Measurements from ENCODE around the gene HEBP2. TPM values are rescaled to one million over a fixed set of nuclear protein-coding genes. Genes with fewer than 3 reads are reported as not detected.

The HEBP2 gene
- total and polyA plus RNA-seq, 2 of the 13 experiments (the other 11 are each of a cell fraction or from before 2014, with no cell fraction given), result 16.0 to 72.8 TPM

DNA sequence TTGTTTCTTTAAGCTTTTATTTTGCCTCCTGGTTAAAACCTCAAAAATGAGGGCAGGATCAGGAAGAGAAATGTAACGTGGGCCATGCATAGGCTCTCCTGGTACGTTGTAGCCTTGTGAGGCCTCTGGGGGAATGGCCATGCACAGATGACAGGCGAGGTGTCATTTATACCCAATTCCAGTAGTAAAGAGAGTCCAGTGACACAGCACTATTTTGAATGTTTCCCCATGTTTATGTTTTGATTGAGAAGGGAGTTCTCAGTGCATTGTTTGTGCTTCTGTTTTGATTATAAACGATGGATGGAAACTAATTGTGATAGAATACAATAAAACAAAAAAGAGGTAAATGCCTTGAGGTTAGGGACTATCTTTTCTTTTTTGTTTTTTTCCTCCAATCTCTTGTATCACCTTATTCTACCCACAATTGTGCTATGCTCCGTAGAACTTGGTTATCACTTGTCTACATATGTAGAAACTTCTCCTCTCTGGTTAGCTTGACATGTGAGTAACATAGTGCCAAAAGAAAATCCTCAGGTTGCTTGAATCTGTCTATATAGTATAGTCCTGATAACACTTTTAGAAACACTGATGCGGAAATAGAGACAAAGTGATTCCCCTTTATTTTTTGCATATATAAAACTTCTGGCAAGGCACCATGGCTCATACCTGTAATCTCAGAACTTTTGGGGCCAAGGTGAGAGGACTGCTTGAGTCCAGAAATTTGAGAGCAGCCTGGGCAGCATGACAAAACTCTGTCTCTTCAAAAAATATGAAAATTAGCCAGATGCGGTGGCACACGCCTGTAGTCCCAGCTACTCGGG is 33.2 kb upstream of the HEBP2 start:
- Histone ChIP-seq H3K79me2 (ENCODE audit: insufficient read depth, low read length) (no peaks in the 10 kb centered on the region), H3K9me3 (ENCODE audit: low read length) (no peaks in the 10 kb centered on the region), H3K27me3 (ENCODE audit: control insufficient read depth in 1 of 2, insufficient read depth in 2 of 2, low read length in 2 of 2) (no peaks in the 10 kb centered on the region), H3K4me1 (ENCODE audit: insufficient read depth, low read length) (peaks cover 12% of the 10 kb centered on the region), H3K9ac (ENCODE audit: insufficient read depth, low read depth, low read length) (no peak overlapping the region), H3K27ac (ENCODE audit: extremely low read length, insufficient read depth, low read length) (no peak overlapping the region), H3K4me3 (replicated peaks in 1 of 3; ENCODE audit: insufficient read depth in 1 of 3, low read depth in 2 of 3, low read length in 3 of 3) (no peak overlapping the region), H2AFZ (ENCODE audit: low read length) (no peak overlapping the region), H4K20me1 (ENCODE audit: insufficient read depth, low read length) (no peaks in the 10 kb centered on the region), H3K4me2 (ENCODE audit: low read depth, low read length) (no peak overlapping the region), H3K36me3 (replicated peaks in 1 of 2; ENCODE audit: control insufficient read depth in 1 of 2, insufficient read depth in 2 of 2, low read length in 2 of 2) (no peaks in the 10 kb centered on the region)
- ChIA-PET POLR2A (interaction anchor here (0.7 kb wide), 1 partner anchor 17 kb away, joined by 3 read pairs; no protein-coding TSS in a partner anchor), CTCF (ENCODE audit: low intra/inter-chr PET ratio, low total read pairs) (no interaction called here)
- in situ Hi-C loops (cut with HindIII; ENCODE audit: extremely low pct_ligation_motif_present, low pct_unique_long_range_greater_than_20kb) (no loop called here), intact Hi-C loops (cut with micrococcal nuclease; ENCODE audit: unreplicated experiment) (no loop called here)
- no TSS peak for BruUV-seq (replicated peaks)
- no peak for DNase-seq (ENCODE audit: low spot score)
- WGBS (ENCODE audit: low lambda C conversion rate), result 29% methylated on average over 9 of the region's 9 CpGs
- FAIRE-seq, result peak; percentile 4
- peak; percentile 41; the same call in 1 of the 3 replicates for ATAC-seq
- TF ChIP-seq TBX2 (CRISPR knock-in tag; IDR thresholded peaks at IDR 0.05; ENCODE audit: borderline replicate concordance) (no peak), ZXDC (CRISPR knock-in tag; IDR thresholded peaks at IDR 0.05) (no peak), THAP11 (CRISPR knock-in tag; IDR thresholded peaks at IDR 0.05) (no peak), GFI1 (CRISPR knock-in tag; IDR thresholded peaks at IDR 0.05; ENCODE audit: borderline replicate concordance) (no peak), ATM (IDR thresholded peaks at IDR 0.05; ENCODE audit: borderline replicate concordance) (no peak), ZBTB2 (CRISPR knock-in tag; IDR thresholded peaks at IDR 0.05; ENCODE audit: low read depth) (no peak), EED (CRISPR knock-in tag; IDR thresholded peaks at IDR 0.05) (no peak), PREB (CRISPR knock-in tag; IDR thresholded peaks at IDR 0.05) (no peak)
- TF ChIP-seq, protein P1, sequence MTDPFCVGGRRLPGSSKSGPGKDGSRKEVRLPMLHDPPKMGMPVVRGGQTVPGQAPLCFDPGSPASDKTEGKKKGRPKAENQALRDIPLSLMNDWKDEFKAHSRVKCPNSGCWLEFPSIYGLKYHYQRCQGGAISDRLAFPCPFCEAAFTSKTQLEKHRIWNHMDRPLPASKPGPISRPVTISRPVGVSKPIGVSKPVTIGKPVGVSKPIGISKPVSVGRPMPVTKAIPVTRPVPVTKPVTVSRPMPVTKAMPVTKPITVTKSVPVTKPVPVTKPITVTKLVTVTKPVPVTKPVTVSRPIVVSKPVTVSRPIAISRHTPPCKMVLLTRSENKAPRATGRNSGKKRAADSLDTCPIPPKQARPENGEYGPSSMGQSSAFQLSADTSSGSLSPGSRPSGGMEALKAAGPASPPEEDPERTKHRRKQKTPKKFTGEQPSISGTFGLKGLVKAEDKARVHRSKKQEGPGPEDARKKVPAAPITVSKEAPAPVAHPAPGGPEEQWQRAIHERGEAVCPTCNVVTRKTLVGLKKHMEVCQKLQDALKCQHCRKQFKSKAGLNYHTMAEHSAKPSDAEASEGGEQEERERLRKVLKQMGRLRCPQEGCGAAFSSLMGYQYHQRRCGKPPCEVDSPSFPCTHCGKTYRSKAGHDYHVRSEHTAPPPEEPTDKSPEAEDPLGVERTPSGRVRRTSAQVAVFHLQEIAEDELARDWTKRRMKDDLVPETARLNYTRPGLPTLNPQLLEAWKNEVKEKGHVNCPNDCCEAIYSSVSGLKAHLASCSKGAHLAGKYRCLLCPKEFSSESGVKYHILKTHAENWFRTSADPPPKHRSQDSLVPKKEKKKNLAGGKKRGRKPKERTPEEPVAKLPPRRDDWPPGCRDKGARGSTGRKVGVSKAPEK (CRISPR knock-in tag; IDR thresholded peaks at IDR 0.05; ENCODE audit: borderline replicate concordance), result no peak
- TF ChIP-seq, protein P2, sequence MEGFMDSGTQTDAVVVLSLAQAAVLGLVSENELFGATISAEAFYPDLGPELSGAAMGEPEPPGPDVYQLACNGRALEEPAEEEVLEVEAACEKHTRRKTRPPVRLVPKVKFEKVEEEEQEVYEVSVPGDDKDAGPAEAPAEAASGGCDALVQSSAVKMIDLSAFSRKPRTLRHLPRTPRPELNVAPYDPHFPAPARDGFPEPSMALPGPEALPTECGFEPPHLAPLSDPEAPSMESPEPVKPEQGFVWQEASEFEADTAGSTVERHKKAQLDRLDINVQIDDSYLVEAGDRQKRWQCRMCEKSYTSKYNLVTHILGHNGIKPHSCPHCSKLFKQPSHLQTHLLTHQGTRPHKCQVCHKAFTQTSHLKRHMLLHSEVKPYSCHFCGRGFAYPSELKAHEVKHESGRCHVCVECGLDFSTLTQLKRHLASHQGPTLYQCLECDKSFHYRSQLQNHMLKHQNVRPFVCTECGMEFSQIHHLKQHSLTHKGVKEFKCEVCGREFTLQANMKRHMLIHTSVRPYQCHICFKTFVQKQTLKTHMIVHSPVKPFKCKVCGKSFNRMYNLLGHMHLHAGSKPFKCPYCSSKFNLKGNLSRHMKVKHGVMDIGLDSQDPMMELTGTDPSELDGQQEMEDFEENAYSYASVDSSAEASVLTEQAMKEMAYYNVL (CRISPR knock-in tag; IDR thresholded peaks at IDR 0.05; ENCODE audit: borderline replicate concordance), result no peak
- TF ChIP-seq, protein P3, sequence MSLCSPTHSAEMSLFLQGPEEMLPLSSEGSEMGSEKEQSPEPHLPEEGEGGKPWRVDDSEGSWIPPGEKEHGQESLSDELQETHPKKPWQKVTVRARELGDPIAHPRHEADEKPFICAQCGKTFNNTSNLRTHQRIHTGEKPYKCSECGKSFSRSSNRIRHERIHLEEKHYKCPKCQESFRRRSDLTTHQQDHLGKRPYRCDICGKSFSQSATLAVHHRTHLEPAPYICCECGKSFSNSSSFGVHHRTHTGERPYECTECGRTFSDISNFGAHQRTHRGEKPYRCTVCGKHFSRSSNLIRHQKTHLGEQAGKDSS (CRISPR knock-in tag; IDR thresholded peaks at IDR 0.05; ENCODE audit: borderline replicate concordance, low read depth), result no peak
